HepG2 (cell line): ENCODE measurements around the gene VEGFB. TPM values are rescaled to one million over a fixed set of nuclear protein-coding genes. Genes with fewer than 3 reads are reported as not detected.

Experiments
- ELF1 ChIP-seq: sonication (generic); formaldehyde crosslinking; IDR thresholded peaks from 2 replicates; pipeline ENCODE4 v1.4.0; 2020; ENCODE audit warnings: missing genetic modification reagents
- EP300 ChIP-seq, 3 experiments: sonication (generic) in 1 of 3; formaldehyde crosslinking in 1 of 3; IDR thresholded peaks; 2 replicates each; pipeline versions ENCODE4 v1.5.1 to v1.6.1; 2011 to 2020; ENCODE audit warnings: low read depth in 2 of 3, low read length in 2 of 3, borderline replicate concordance in 1 of 3, improper control_type of control experiment in 1 of 3, mild to moderate bottlenecking in 1 of 3, missing genetic modification reagents in 1 of 3, moderate library complexity in 1 of 3
- HOXA3 ChIP-seq: sonication (generic); formaldehyde crosslinking; IDR thresholded peaks from 2 replicates; pipeline ENCODE4 v1.5.0; 2020; ENCODE audit warnings: missing genetic modification reagents
- KDM1A ChIP-seq: IDR thresholded peaks from 2 replicates; pipeline ENCODE4 v1.6.1; 2016; ENCODE audit warnings: missing compliant biosample characterization
- MXD4 ChIP-seq: IDR thresholded peaks from 2 replicates; pipeline ENCODE4 v1.6.1; 2016; ENCODE audit warnings: mild to moderate bottlenecking, missing biosample characterization, missing genetic modification reagents
- MYPOP ChIP-seq: sonication (generic); formaldehyde crosslinking; IDR thresholded peaks from 2 replicates; pipeline ENCODE4 v1.8.1; 2023; ENCODE audit warnings: mild to moderate bottlenecking, moderate library complexity, missing genetic modification reagents
- PHF8 ChIP-seq: sonication (generic); formaldehyde crosslinking; IDR thresholded peaks from 2 replicates; pipeline ENCODE4 v1.5.0; 2020; ENCODE audit warnings: missing genetic modification reagents
- REPIN1 ChIP-seq: sonication (generic); formaldehyde crosslinking; IDR thresholded peaks from 2 replicates; pipeline ENCODE4 v1.8.0; 2022; ENCODE audit warnings: missing genetic modification reagents, low read depth, mild to moderate bottlenecking, borderline replicate concordance
- SP1 ChIP-seq, 2 experiments: fragments of 450-650 bp in 1 of 2; sonication (generic) in 1 of 2; formaldehyde crosslinking in 1 of 2; IDR thresholded peaks; 2 replicates each; pipeline versions ENCODE4 v1.4.0 to v1.6.1; 2016 to 2020; ENCODE audit warnings: missing genetic modification reagents in 1 of 2
- TRIM22 ChIP-seq: fragments of 450-650 bp; IDR thresholded peaks from 2 replicates; pipeline ENCODE4 v1.6.1; 2017
- ZBTB10 ChIP-seq: sonication (generic); formaldehyde crosslinking; IDR thresholded peaks from 2 replicates; pipeline ENCODE4 v1.4.0; 2020; ENCODE audit warnings: missing genetic modification reagents, borderline replicate concordance
- ZNF710 ChIP-seq: sonication (generic); formaldehyde crosslinking; IDR thresholded peaks from 2 replicates; pipeline ENCODE4 v1.5.0; 2020; ENCODE audit warnings: mild to moderate bottlenecking, missing genetic modification reagents, borderline replicate concordance
- polyA plus RNA-seq, 8 experiments: library from polyadenylated mRNA; depleted of rRNA in 3 of 8; stranded (reverse) in 7 of 8; unstranded in 1 of 8; fragments of >200 nt; fragmentation: Illumina TruSeq in 4 of 8; extraction: Trizol in 4 of 8; gene quantifications; 2 replicates each; pipeline versions ENCODE4 v1.2.1 to v1.2.3, GENCODE V29; 2011 to 2016; ENCODE audit warnings: low read depth in 4 of 8, missing spikeins in 1 of 8, mixed read lengths in 1 of 8; ENCODE audit not compliant: insufficient read depth in 1 of 8
- total RNA-seq, 5 experiments: library from RNA; depleted of rRNA; stranded (reverse); fragments of >200 nt; fragmentation: Illumina TruSeq; extraction: Trizol; gene quantifications; 2 replicates each; pipeline ENCODE4 v1.2.3, GENCODE V29; 2016; ENCODE audit warnings: low read depth in 1 of 5
- TF ChIP-seq, protein P1 (sequence below): sonication (generic); formaldehyde crosslinking; IDR thresholded peaks from 2 replicates; pipeline ENCODE4 v1.5.1; 2020; ENCODE audit warnings: mild to moderate bottlenecking, missing genetic modification reagents

Gene VEGFB
- total and polyA plus RNA-seq, 2 of the 13 experiments (the other 11 are each of a cell fraction or from before 2014, with no cell fraction given) = 9.0 to 11.3 TPM

DNA sequence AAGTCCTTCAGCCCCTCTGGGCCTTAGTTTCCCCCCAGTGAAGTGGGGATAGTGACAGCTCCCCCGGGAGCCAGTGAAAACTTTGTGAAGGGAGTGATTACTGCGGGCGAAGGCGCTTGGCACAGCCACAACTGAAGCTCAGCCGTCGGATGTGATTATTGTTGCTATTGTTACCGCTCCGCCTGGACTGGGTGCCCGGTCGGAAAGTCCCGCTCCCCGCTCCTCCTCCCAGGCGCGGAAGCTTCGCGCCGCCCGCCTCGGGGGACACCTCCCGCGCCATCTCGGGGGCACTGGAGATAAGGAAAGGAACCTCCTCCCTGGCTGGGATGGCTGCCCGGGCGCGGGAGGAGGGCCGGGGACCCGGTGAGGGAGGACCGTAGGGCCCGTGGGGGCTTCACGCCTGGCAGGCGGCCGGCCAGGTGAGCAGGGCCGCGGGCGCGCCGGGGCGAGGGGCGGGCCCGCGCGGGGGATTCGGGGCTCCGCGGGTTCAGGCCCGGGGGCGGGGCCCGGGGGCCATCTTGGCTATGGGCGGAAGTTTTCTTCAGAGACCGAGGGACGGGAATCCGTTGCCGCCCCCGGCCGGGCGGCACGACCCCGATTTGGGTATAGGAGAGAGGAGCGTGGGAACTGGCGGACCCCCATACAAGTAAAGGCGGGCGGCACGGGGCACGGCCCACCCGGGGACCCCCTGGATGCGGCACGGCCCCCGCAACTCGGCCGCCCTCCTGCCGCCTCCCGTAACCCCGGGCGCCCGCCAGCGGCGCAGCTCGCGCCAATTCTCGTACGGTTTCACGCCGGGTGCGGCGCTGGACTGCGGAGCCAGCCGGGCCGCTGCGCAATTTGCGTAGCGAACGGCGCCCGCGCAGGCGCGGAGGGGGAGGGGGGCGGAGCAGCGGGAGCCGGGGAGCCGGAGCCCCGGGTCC, 50.8 kb downstream of the VEGFB start, which contains the start of gene GPR137 (continued):
- TF ChIP-seq, protein P1, sequence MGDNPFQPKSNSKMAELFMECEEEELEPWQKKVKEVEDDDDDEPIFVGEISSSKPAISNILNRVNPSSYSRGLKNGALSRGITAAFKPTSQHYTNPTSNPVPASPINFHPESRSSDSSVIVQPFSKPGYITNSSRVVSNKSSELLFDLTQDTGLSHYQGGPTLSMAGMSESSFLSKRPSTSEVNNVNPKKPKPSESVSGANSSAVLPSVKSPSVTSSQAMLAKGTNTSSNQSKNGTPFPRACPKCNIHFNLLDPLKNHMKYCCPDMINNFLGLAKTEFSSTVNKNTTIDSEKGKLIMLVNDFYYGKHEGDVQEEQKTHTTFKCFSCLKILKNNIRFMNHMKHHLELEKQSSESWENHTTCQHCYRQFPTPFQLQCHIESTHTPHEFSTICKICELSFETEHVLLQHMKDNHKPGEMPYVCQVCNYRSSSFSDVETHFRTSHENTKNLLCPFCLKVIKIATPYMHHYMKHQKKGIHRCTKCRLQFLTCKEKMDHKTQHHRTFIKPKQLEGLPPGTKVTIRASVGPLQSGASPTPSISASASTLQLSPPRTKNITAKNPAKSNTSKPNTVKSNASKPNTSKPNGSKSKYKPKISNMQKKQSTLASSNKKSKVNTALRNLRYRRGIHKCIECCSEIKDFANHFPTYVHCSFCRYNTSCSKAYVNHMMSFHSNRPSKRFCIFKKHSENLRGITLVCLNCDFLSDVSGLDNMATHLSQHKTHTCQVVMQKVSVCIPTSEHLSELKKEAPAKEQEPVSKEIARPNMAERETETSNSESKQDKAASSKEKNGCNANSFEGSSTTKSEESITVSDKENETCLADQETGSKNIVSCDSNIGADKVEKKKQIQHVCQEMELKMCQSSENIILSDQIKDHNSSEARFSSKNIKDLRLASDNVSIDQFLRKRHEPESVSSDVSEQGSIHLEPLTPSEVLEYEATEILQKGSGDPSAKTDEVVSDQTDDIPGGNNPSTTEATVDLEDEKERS (CRISPR knock-in tag) = no peak; the same call in 1 of the 2 replicates
- TF ChIP-seq MXD4 (CRISPR knock-in tag) (no peak), ZBTB10 (CRISPR knock-in tag) (no peak), ELF1 (CRISPR knock-in tag) (peak; percentile 81), ZNF710 (no peak; the same call in 1 of the 2 replicates), SP1 (IDR thresholded peaks at IDR 0.05) (no peak), SP1 (CRISPR knock-in tag; IDR thresholded peaks at IDR 0.05) (no peak), MYPOP (CRISPR knock-in tag) (no peak), PHF8 (CRISPR knock-in tag) (peak; percentile 60), REPIN1 (CRISPR knock-in tag) (no peak; the same call in 1 of the 2 replicates), TRIM22 (no peak), HOXA3 (CRISPR knock-in tag) (peak; percentile 56), KDM1A (CRISPR knock-in tag) (no peak), EP300 (IDR thresholded peaks at IDR 0.05; ENCODE audit: low read depth in 2 of 2, low read length in 2 of 2) (no peak), EP300 (CRISPR knock-in tag; IDR thresholded peaks at IDR 0.05; ENCODE audit: borderline replicate concordance) (no peak)
